GM12864 (cell line): Measurements from ENCODE around the gene NKX6-2.

Experiments used
- DNase-seq: peaks from one replicate; pipeline ENCODE4 v3.0.0-alpha.2; 2011; ENCODE audit warnings: low read depth
- H3K4me3 ChIP-seq: 2 replicates; pipeline ENCODE4 v1.5.1; 2011; ENCODE audit warnings: mild to moderate bottlenecking, low read depth, low read length, control low read depth
- CTCF ChIP-seq: IDR thresholded peaks from 2 replicates; pipeline ENCODE4 v1.5.1; 2011; ENCODE audit warnings: low read depth, mild to moderate bottlenecking, moderate library complexity, low read length, control low read depth, inconsistent platforms; ENCODE audit errors: missing control alignments

The NKX6-2 gene

GRCh38 chr10:132735341-132735775 is 50.6 kb downstream of the NKX6-2 start:
- no peak for DNase-seq
- TF ChIP-seq CTCF = no peak
- H3K4me3 ChIP-seq = no peak overlapping the region

GRCh38 chr10:132733926-132734325 is 52.0 kb downstream of the NKX6-2 start:
- DNase-seq = no peak
- no peak overlapping the region for H3K4me3 ChIP-seq
- no peak for TF ChIP-seq CTCF
